Endothelial cell of umbilical vein (primary cell): ENCODE results near the gene EYS. TPM values are rescaled to one million over a fixed set of nuclear protein-coding genes. Genes with fewer than 3 reads are reported as not detected.

Experiments
- BruUV-seq: library from RNA; stranded (reverse); fragments of 400-500 nt; replicated peaks from 2 replicates; lab custom pipeline; 2021; lab: Mats Ljungman, UMichigan
- CTCF ChIA-PET: fragments of 300-600, 350-600 bp; sonication (Branson Sonifier 250); formaldehyde crosslinking; loops from one replicate; lab custom pipeline; 2021; ENCODE audit warnings: antibody characterized with exemption, inconsistent platforms; lab: Charles Lee
- POLR2A ChIA-PET: fragments of 300-600, 350-600 bp; sonication (Branson Sonifier 250); formaldehyde crosslinking; loops from one replicate; lab custom pipeline; 2021; ENCODE audit warnings: antibody characterized with exemption, inconsistent platforms; lab: Charles Lee
- DNase-seq: peaks from one replicate; pipeline ENCODE4 v3.0.0-alpha.2; 2011; ENCODE audit warnings: low read depth, low spot score
- FAIRE-seq: peaks from 2 replicates; lab custom pipeline; 2011; peaks lifted over from hg19 to GRCh38; lab: Jason Lieb, UNC
- H2AFZ ChIP-seq: 2 replicates; pipeline ENCODE4 v1.6.0; 2012; ENCODE audit warnings: low read depth, low read length, control low read depth, inconsistent platforms
- H3K27ac ChIP-seq: 2 replicates; pipeline ENCODE4 v1.5.1; 2011; ENCODE audit warnings: low read depth, mild to moderate bottlenecking, control low read depth, low read length, moderate library complexity; ENCODE audit not compliant: insufficient read depth
- H3K27me3 ChIP-seq, 2 experiments: 2 replicates each; pipeline versions ENCODE4 v1.6.0 to v1.6.1; 2011; ENCODE audit warnings: low read length in 2 of 2, mixed read lengths in 1 of 2; ENCODE audit not compliant: control insufficient read depth in 2 of 2, insufficient read depth in 2 of 2
- H3K36me3 ChIP-seq, 2 experiments: 2 replicates in 1 of 2; 3 replicates in 1 of 2; pipeline ENCODE4 v1.5.1; 2011; ENCODE audit warnings: low read length in 2 of 2, mild to moderate bottlenecking in 1 of 2, moderate library complexity in 1 of 2; ENCODE audit not compliant: control insufficient read depth in 2 of 2, insufficient read depth in 2 of 2; ENCODE audit errors: extremely low read depth in 1 of 2
- H3K4me1 ChIP-seq: 3 replicates; pipeline ENCODE4 v1.5.1; 2011; ENCODE audit warnings: mild to moderate bottlenecking, low read length; ENCODE audit not compliant: control insufficient read depth, insufficient read depth; ENCODE audit errors: extremely low read depth
- H3K4me2 ChIP-seq: 2 replicates; pipeline ENCODE4 v1.6.1; 2011; ENCODE audit warnings: low read length, control low read depth, mixed read lengths; ENCODE audit not compliant: insufficient read depth
- H3K4me3 ChIP-seq, 3 experiments: fragments of 200-600 bp in 1 of 3; sonication (generic), shearing (Covaris generic) in 1 of 3; replicated peaks in 1 of 3; 2 replicates each; pipeline ENCODE4 v1.5.1; 2011 to 2016; ENCODE audit warnings: control low read depth in 3 of 3, low read length in 3 of 3, mild to moderate bottlenecking in 2 of 3, inconsistent platforms in 1 of 3, low read depth in 1 of 3, moderate library complexity in 1 of 3; ENCODE audit not compliant: insufficient read depth in 1 of 3
- H3K79me2 ChIP-seq: 2 replicates; pipeline ENCODE4 v1.6.0; 2012; ENCODE audit warnings: low read length, inconsistent platforms; ENCODE audit not compliant: control insufficient read depth, insufficient read depth
- H3K9ac ChIP-seq: replicated peaks from 2 replicates; pipeline ENCODE3; 2011; ENCODE audit warnings: low read length, control low read depth; ENCODE audit not compliant: insufficient read depth; ENCODE audit errors: extremely low read depth
- H3K9me1 ChIP-seq: replicated peaks from 3 replicates; pipeline ENCODE4 v1.6.0; 2011; ENCODE audit warnings: mild to moderate bottlenecking, low read length; ENCODE audit not compliant: control insufficient read depth, insufficient read depth; ENCODE audit errors: extremely low read depth
- H3K9me3 ChIP-seq: replicated peaks from 2 replicates; pipeline ENCODE4 v1.5.1; 2012; ENCODE audit warnings: low read length, inconsistent platforms; ENCODE audit not compliant: control insufficient read depth, insufficient read depth
- H4K20me1 ChIP-seq: replicated peaks from 2 replicates; pipeline ENCODE3; 2011; ENCODE audit warnings: mild to moderate bottlenecking, low read length; ENCODE audit not compliant: control insufficient read depth, insufficient read depth; ENCODE audit errors: extremely low read depth
- EZH2 ChIP-seq: IDR thresholded peaks from 2 replicates; pipeline ENCODE4 v1.6.1; 2012; ENCODE audit warnings: borderline replicate concordance, low read depth, mild to moderate bottlenecking, moderate library complexity, low read length, inconsistent platforms; ENCODE audit not compliant: severe bottlenecking
- FOS ChIP-seq: IDR thresholded peaks from 2 replicates; pipeline ENCODE4 v1.6.1; 2011; ENCODE audit warnings: mild to moderate bottlenecking, low read length, moderate library complexity, borderline replicate concordance; ENCODE audit not compliant: insufficient read depth
- GATA2 ChIP-seq: IDR thresholded peaks from 2 replicates; pipeline ENCODE4 v1.7.0; 2011; ENCODE audit warnings: low read depth, mild to moderate bottlenecking, moderate library complexity, mixed read lengths, low read length; ENCODE audit not compliant: insufficient read length, insufficient read depth
- JUN ChIP-seq: IDR thresholded peaks from 2 replicates; pipeline ENCODE4 v1.6.1; 2011; ENCODE audit warnings: borderline replicate concordance, low read depth; ENCODE audit not compliant: insufficient read length, insufficient read depth
- MAX ChIP-seq: IDR thresholded peaks from 2 replicates; pipeline ENCODE4 v1.6.1; 2011; ENCODE audit not compliant: insufficient read depth, insufficient read length
- MYC ChIP-seq: IDR thresholded peaks from one replicate; pipeline ENCODE4 v1.6.1; 2011; ENCODE audit warnings: mild to moderate bottlenecking, low read depth, low read length
- POLR2A ChIP-seq: IDR thresholded peaks from 2 replicates; pipeline ENCODE4 v1.6.1; 2012; ENCODE audit warnings: low read depth, mild to moderate bottlenecking, control low read depth, low read length
- POLR2AphosphoS5 ChIP-seq: IDR thresholded peaks from 2 replicates; pipeline ENCODE4 v1.6.1; 2012; ENCODE audit warnings: low read depth, mild to moderate bottlenecking, control low read depth, low read length, moderate library complexity; ENCODE audit not compliant: insufficient read depth
- dilution Hi-C: fragments of 300-500 bp; cut with MboI; formaldehyde crosslinking; loops from one replicate; pipeline ENCODE4 v1.15.0; 2019; ENCODE audit warnings: low sequenced_read_pairs; ENCODE audit not compliant: extremely low pct_ligation_motif_present
- intact Hi-C: fragments of 100-400 bp; cut with micrococcal nuclease; formaldehyde crosslinking; loops from one replicate; pipeline ENCODE4 v1.10.0; 2022
- polyA plus RNA-seq, 4 experiments: library from polyadenylated mRNA; depleted of rRNA in 3 of 4; stranded (reverse) in 3 of 4; unstranded in 1 of 4; fragments of >200 nt; gene quantifications; 2 replicates each; pipeline versions ENCODE4 v1.2.1 to v1.2.3, GENCODE V29; 2011 to 2012; ENCODE audit warnings: missing spikeins in 1 of 4
- total RNA-seq: library from RNA; stranded (reverse); gene quantifications from 2 replicates; pipeline ENCODE4 v1.2.3, GENCODE V29; 2021
- TF ChIP-seq, protein P1 (sequence below), 2 donors: IDR thresholded peaks; 1 replicate in 1 of 2; 2 replicates in 1 of 2; pipeline ENCODE4 v1.5.1; 2011; ENCODE audit warnings: low read length in 2 of 2, mild to moderate bottlenecking in 2 of 2, moderate library complexity in 2 of 2, control low read depth in 1 of 2, inconsistent platforms in 1 of 2, low read depth in 1 of 2; ENCODE audit not compliant: insufficient read depth in 1 of 2; ENCODE audit errors: extremely low read depth in 1 of 2

Gene EYS
- total and polyA plus RNA-seq, 2 donors (not counting 3 experiments of a cell fraction or from before 2014, with no cell fraction given) = 0.01 to 0.27 TPM

DNA sequence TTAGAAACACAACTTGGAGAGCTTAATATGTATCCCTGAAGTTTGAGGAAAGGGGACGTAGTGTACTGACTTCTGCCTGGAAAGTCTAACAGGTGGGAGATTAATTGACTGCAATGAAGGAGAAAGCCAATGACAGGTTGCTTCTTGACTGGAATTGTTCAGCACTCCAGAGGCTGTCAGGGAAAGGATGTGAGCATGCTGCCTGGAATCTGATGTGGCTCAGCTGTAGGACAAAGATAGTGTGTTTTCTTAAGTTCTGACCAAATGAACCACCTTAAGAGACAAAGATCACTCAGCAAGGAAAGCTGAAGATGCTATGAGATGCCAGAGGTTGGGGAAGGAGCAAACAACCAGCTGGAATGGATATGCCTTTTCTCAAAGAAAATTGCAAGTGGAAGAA, 1885.6 kb downstream of the EYS start:
- Histone ChIP-seq H3K9me3 (no peaks in the 10 kb centered on the region), H3K27me3 (peaks cover 3% of the 10 kb centered on the region in 2 experiments), H2AFZ (no peak overlapping the region), H3K4me1 (no peaks in the 10 kb centered on the region), H3K4me3 (no peak overlapping the region), H3K9ac (no peak overlapping the region), H3K27ac (no peak overlapping the region), H3K4me2 (no peak overlapping the region), H3K36me3 (no peaks in the 10 kb centered on the region), H3K9me1 (no peaks in the 10 kb centered on the region), H4K20me1 (no peaks in the 10 kb centered on the region), H3K79me2 (no peaks in the 10 kb centered on the region)
- no TSS peak for BruUV-seq
- intact Hi-C loops = no loop called here
- no peak for DNase-seq
- dilution Hi-C loops = no loop called here
- TF ChIP-seq FOS (no peak), EZH2 (no peak), POLR2AphosphoS5 (no peak), POLR2A (no peak), JUN (no peak), MYC (no peak), MAX (no peak), GATA2 (no peak)
- TF ChIP-seq, protein P1, sequence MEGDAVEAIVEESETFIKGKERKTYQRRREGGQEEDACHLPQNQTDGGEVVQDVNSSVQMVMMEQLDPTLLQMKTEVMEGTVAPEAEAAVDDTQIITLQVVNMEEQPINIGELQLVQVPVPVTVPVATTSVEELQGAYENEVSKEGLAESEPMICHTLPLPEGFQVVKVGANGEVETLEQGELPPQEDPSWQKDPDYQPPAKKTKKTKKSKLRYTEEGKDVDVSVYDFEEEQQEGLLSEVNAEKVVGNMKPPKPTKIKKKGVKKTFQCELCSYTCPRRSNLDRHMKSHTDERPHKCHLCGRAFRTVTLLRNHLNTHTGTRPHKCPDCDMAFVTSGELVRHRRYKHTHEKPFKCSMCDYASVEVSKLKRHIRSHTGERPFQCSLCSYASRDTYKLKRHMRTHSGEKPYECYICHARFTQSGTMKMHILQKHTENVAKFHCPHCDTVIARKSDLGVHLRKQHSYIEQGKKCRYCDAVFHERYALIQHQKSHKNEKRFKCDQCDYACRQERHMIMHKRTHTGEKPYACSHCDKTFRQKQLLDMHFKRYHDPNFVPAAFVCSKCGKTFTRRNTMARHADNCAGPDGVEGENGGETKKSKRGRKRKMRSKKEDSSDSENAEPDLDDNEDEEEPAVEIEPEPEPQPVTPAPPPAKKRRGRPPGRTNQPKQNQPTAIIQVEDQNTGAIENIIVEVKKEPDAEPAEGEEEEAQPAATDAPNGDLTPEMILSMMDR (IDR thresholded peaks at IDR 0.05; ENCODE audit: extremely low read depth in 1 of 2, insufficient read depth in 1 of 2, low read depth in 1 of 2, low read length in 2 of 2) = no peak
- ChIA-PET POLR2A (no interaction called here), CTCF (interaction anchor here (1.0 to 1.6 kb wide), 2 partner anchors 19 to 469 kb away, joined by 3 to 6 read pairs; no protein-coding TSS in a partner anchor)
- no peak for FAIRE-seq
